Skeletal muscle tissue (tissue), 4 donors: ENCODE data around the gene ZNF230. TPM values are rescaled to one million over a fixed set of nuclear protein-coding genes. Genes with fewer than 3 reads are reported as not detected.

ENCODE experiments used
- H3K27ac ChIP-seq: one replicate; pipeline ENCODE4 v1.7.0; 2013; ENCODE audit warnings: mild to moderate bottlenecking, low read depth, low read length, inconsistent platforms
- H3K27me3 ChIP-seq, 3 donors: one replicate each; pipeline ENCODE4 v1.7.0; 2013; ENCODE audit warnings: low read length in 3 of 3; ENCODE audit not compliant: control insufficient read depth in 3 of 3, insufficient read depth in 3 of 3
- H3K36me3 ChIP-seq, 3 donors: one replicate each; pipeline ENCODE4 v1.7.0; 2013; ENCODE audit warnings: low read length in 3 of 3; ENCODE audit not compliant: control insufficient read depth in 3 of 3, insufficient read depth in 3 of 3
- H3K4me1 ChIP-seq, 3 donors: one replicate each; pipeline ENCODE4 v1.7.0; 2013; ENCODE audit warnings: low read length in 3 of 3, mild to moderate bottlenecking in 3 of 3; ENCODE audit not compliant: control insufficient read depth in 3 of 3, insufficient read depth in 3 of 3
- H3K4me3 ChIP-seq, 3 donors: one replicate each; pipeline ENCODE4 v1.7.0; 2013; ENCODE audit warnings: low read length in 3 of 3
- H3K9ac ChIP-seq, 3 donors: one replicate each; pipeline ENCODE4 v1.7.0; 2013; ENCODE audit warnings: low read length in 3 of 3, mild to moderate bottlenecking in 3 of 3, moderate library complexity in 2 of 3, low read depth in 1 of 3
- H3K9me3 ChIP-seq, 3 donors: one replicate each; pipeline ENCODE4 v1.7.0; 2013; ENCODE audit warnings: low read length in 3 of 3; ENCODE audit not compliant: control insufficient read depth in 3 of 3
- total RNA-seq: library from RNA; depleted of rRNA; stranded (reverse); fragments of >200 nt; gene quantifications from one replicate; pipeline ENCODE4 v1.2.3, GENCODE V29; 2014
- donor health status: Osteomylitis.

Gene ZNF230
- total RNA-seq, 1 donor from 2014 or later = 4.2 TPM

- H3K27me3 ChIP-seq = no peaks in the 10 kb centered on the region
- H3K4me1 ChIP-seq = peaks cover 2 to 14% (median 7%) of the 10 kb centered on the region in 3 donors
- H3K4me3 ChIP-seq = peak within 1 kb of the TSS; percentile 86 to 89 (median 88)
- H3K9me3 ChIP-seq = peaks cover 8 to 24% (median 14%) of the 10 kb centered on the region in 3 donors
- H3K36me3 ChIP-seq = peaks cover 35 to 38% (median 37%) of the 10 kb centered on the region in 3 donors
- H3K9ac ChIP-seq = peak within 1 kb of the TSS; percentile 78 to 84 (median 78)
- peak within 1 kb of the TSS; percentile 62 for H3K27ac ChIP-seq
These were observed 22.6 kb downstream of the ZNF230 start, which contains the start of gene ZNF222 for GRCh38 chr19:44025217-44025936. TSS of gene ZNF222 (plus strand) at chr19:44025379. CDS start at chr19:44025437, 58 bp downstream.

GRCh38 chr19:44026622-44027021, 23.9 kb downstream of the ZNF230 start:
- Histone ChIP-seq H3K27ac (no peak overlapping the region), H3K4me1 (peaks cover 2 to 14% (median 7%) of the 10 kb centered on the region in 3 donors), H3K36me3 (peaks cover 44 to 50% (median 48%) of the 10 kb centered on the region in 3 donors), H3K9me3 (peaks cover 13 to 31% (median 21%) of the 10 kb centered on the region in 3 donors), H3K4me3 (peak overlapping the region in 1 of 3 donors; percentile 44), H3K9ac (no peak overlapping the region), H3K27me3 (no peaks in the 10 kb centered on the region)

GRCh38 chr19:44032001-44032610, 29.3 kb downstream of the ZNF230 start:
- Histone ChIP-seq H3K9ac (no peak overlapping the region), H3K27me3 (no peaks in the 10 kb centered on the region), H3K36me3 (peaks cover 51 to 57% (median 53%) of the 10 kb centered on the region in 3 donors), H3K9me3 (peaks cover 30 to 60% (median 35%) of the 10 kb centered on the region in 3 donors), H3K4me3 (peak overlapping the region in 1 of 3 donors; percentile 44), H3K4me1 (no peaks in the 10 kb centered on the region), H3K27ac (no peak overlapping the region)

- Histone ChIP-seq H3K27ac (no peak overlapping the region), H3K9me3 (peaks cover 2 to 13% (median 5%) of the 10 kb centered on the region in 3 donors), H3K27me3 (no peaks in the 10 kb centered on the region), H3K9ac (no peak overlapping the region), H3K4me1 (no peaks in the 10 kb centered on the region), H3K36me3 (no peaks in the 10 kb centered on the region), H3K4me3 (no peak overlapping the region)
These were observed 39.4 kb downstream of the ZNF230 start for GRCh38 chr19:44042147-44042546.

GRCh38 chr19:44050740-44051649, 48.2 kb downstream of the ZNF230 start:
- peaks cover 5 to 6% (median 6%) of the 10 kb centered on the region in 3 donors for H3K27me3 ChIP-seq
- H3K27ac ChIP-seq = peak overlapping the region; percentile 37
- peaks cover 11 to 15% (median 14%) of the 10 kb centered on the region in 3 donors for H3K4me1 ChIP-seq
- H3K9me3 ChIP-seq = peaks cover 6 to 15% (median 7%) of the 10 kb centered on the region in 3 donors
- H3K36me3 ChIP-seq = peaks cover 8 to 9% (median 9%) of the 10 kb centered on the region in 3 donors
- peak overlapping the region; percentile 95 to 99 (median 98) for H3K4me3 ChIP-seq
- peak overlapping the region in 2 of 3 donors; percentile 10 to 60 for H3K9ac ChIP-seq

GRCh38 chr19:44051650-44052402, 49.1 kb downstream of the ZNF230 start, which contains the start of gene ZNF223:
TSS of gene ZNF223 (plus strand) at chr19:44052036. CDS start at chr19:44055177, 3,141 bp downstream.
- H3K9ac ChIP-seq = peak within 1 kb of the TSS; percentile 76 to 93 (median 92)
- H3K4me3 ChIP-seq = peak within 1 kb of the TSS; percentile 95 to 99 (median 98)
- peaks cover 5 to 6% (median 6%) of the 10 kb centered on the region in 3 donors for H3K27me3 ChIP-seq
- peaks cover 9 to 10% (median 10%) of the 10 kb centered on the region in 3 donors for H3K36me3 ChIP-seq
- peaks cover 6 to 15% (median 7%) of the 10 kb centered on the region in 3 donors for H3K9me3 ChIP-seq
- H3K27ac ChIP-seq = peak within 1 kb of the TSS; percentile 37
- H3K4me1 ChIP-seq = peaks cover 11 to 15% (median 14%) of the 10 kb centered on the region in 3 donors

GRCh38 chr19:44055870-44056269, 53.1 kb downstream of the ZNF230 start:
- peaks cover 0 to 7% (median 2%) of the 10 kb centered on the region in 3 donors for H3K9me3 ChIP-seq
- H3K4me3 ChIP-seq = no peak overlapping the region
- H3K27ac ChIP-seq = no peak overlapping the region
- no peak overlapping the region for H3K9ac ChIP-seq
- H3K27me3 ChIP-seq = peaks cover 0 to 3% (median 0%) of the 10 kb centered on the region in 3 donors
- H3K4me1 ChIP-seq = peaks cover 11 to 13% (median 13%) of the 10 kb centered on the region in 3 donors
- peaks cover 35 to 40% (median 36%) of the 10 kb centered on the region in 3 donors for H3K36me3 ChIP-seq

- Histone ChIP-seq H3K4me3 (peak overlapping the region in 1 of 3 donors; percentile 14), H3K36me3 (peaks cover 65 to 70% (median 68%) of the 10 kb centered on the region in 3 donors), H3K27me3 (no peaks in the 10 kb centered on the region), H3K9me3 (peaks cover 5 to 18% (median 10%) of the 10 kb centered on the region in 3 donors), H3K4me1 (no peaks in the 10 kb centered on the region), H3K27ac (no peak overlapping the region), H3K9ac (no peak overlapping the region)
These were observed 56.5 kb downstream of the ZNF230 start for GRCh38 chr19:44059229-44059628.
